ENCODE data around the gene PROSER1. TPM values are rescaled to one million over a fixed set of nuclear protein-coding genes. Genes with fewer than 3 reads are reported as not detected.

Gene PROSER1
- total and polyA plus RNA-seq, 2 of the 4 experiments (the other 2 are of a cell fraction) = 2.0 to 13.4 TPM

GRCh38 chr13:39034085-39034484 is 3.8 kb downstream of the PROSER1 start:
- Histone ChIP-seq H2BK5ac (ENCODE audit: low read depth, low read length, poor library complexity, severe bottlenecking) (no peak overlapping the region), H4K20me1 (ENCODE audit: insufficient read depth, low read length) (peaks cover 4% of the 10 kb centered on the region; the same call in 1 of the 2 replicates), H3K4ac (ENCODE audit: low read depth, low read length) (no peak overlapping the region), H3K23ac (ENCODE audit: low read depth, low read length) (no peak overlapping the region), H3K9me1 (ENCODE audit: insufficient read depth, low read length) (no peaks in the 10 kb centered on the region; the same call in 1 of the 2 replicates), H3K9ac (ENCODE audit: low read depth, low read length) (no peak overlapping the region), H2AK9ac (replicated peaks; ENCODE audit: low read depth, low read length, poor library complexity) (no peak overlapping the region), H3K79me1 (ENCODE audit: low read depth in 1 of 2, low read length in 2 of 2) (peaks cover 18 to 41% of the 10 kb centered on the region in 2 experiments), H3K14ac (replicated peaks; ENCODE audit: low read depth, low read length) (no peak overlapping the region), H3K4me3 (ENCODE audit: insufficient read depth, low read depth, low read length) (no peak overlapping the region), H4K8ac (ENCODE audit: low read depth in 2 of 2, low read length in 2 of 2) (no peak overlapping the region), H2BK15ac (ENCODE audit: low read depth, low read length) (no peak overlapping the region), H2BK20ac (ENCODE audit: low read depth, low read length) (no peak overlapping the region), H3K4me2 (ENCODE audit: low read depth, low read length) (no peak overlapping the region), H2AK5ac (ENCODE audit: low read depth, low read length) (no peak overlapping the region), H3K18ac (ENCODE audit: low read depth, low read length) (no peak overlapping the region), H3K9me3 (ENCODE audit: control insufficient read depth, insufficient read depth, low read length) (no peaks in the 10 kb centered on the region), H3K56ac (ENCODE audit: extremely low read depth, insufficient read depth, low read length) (no peak overlapping the region), H3K36me3 (ENCODE audit: control insufficient read depth, insufficient read depth, low read length) (peaks cover 2% of the 10 kb centered on the region; the same call in 1 of the 2 replicates), H2AFZ (replicated peaks; ENCODE audit: low read length, poor library complexity) (no peak overlapping the region), H3K27me3 (ENCODE audit: control insufficient read depth, insufficient read depth, low read length) (no peaks in the 10 kb centered on the region), H3K4me1 (ENCODE audit: control insufficient read depth, insufficient read depth, low read length) (peaks cover 2% of the 10 kb centered on the region; the same call in 1 of the 2 replicates), H4K91ac (ENCODE audit: insufficient read depth, low read depth, low read length) (no peak overlapping the region), H2BK120ac (ENCODE audit: low read depth, low read length) (no peak overlapping the region), H3K27ac (ENCODE audit: insufficient read depth, low read length) (no peak overlapping the region), H4K5ac (ENCODE audit: low read depth, low read length) (no peak overlapping the region)
- dilution Hi-C loops (cut with HindIII; ENCODE audit: low sequenced_read_pairs, unreplicated experiment) (no loop called here), in situ Hi-C loops (cut with MboI; ENCODE audit: low sequenced_read_pairs) (no loop called here), intact Hi-C loops (cut with micrococcal nuclease) (loop anchor here (10.0 kb wide), 1 partner anchor 381 kb away; no protein-coding TSS in a partner anchor)
- TF ChIP-seq RFX5 (IDR thresholded peaks at IDR 0.05; ENCODE audit: low read depth, low read length) (no peak), CEBPB (IDR thresholded peaks at IDR 0.05; ENCODE audit: low read depth, low read length) (no peak), RCOR1 (IDR thresholded peaks at IDR 0.05; ENCODE audit: insufficient replicate concordance, low read length) (no peak), BHLHE40 (IDR thresholded peaks at IDR 0.05; ENCODE audit: low read depth, low read length) (no peak), MAZ (IDR thresholded peaks at IDR 0.05; ENCODE audit: borderline replicate concordance, low read depth, low read length) (no peak), ELK1 (IDR thresholded peaks at IDR 0.05; ENCODE audit: borderline replicate concordance, low read depth, low read length) (no peak), RAD21 (IDR thresholded peaks at IDR 0.05; ENCODE audit: low read length) (no peak), MXI1 (IDR thresholded peaks at IDR 0.05; ENCODE audit: borderline replicate concordance, low read depth, low read length) (no peak), CHD1 (IDR thresholded peaks at IDR 0.05; ENCODE audit: low read depth, low read length) (no peak), FOS (IDR thresholded peaks at IDR 0.05; ENCODE audit: low read depth, low read length) (no peak)
- TF ChIP-seq, protein P1, sequence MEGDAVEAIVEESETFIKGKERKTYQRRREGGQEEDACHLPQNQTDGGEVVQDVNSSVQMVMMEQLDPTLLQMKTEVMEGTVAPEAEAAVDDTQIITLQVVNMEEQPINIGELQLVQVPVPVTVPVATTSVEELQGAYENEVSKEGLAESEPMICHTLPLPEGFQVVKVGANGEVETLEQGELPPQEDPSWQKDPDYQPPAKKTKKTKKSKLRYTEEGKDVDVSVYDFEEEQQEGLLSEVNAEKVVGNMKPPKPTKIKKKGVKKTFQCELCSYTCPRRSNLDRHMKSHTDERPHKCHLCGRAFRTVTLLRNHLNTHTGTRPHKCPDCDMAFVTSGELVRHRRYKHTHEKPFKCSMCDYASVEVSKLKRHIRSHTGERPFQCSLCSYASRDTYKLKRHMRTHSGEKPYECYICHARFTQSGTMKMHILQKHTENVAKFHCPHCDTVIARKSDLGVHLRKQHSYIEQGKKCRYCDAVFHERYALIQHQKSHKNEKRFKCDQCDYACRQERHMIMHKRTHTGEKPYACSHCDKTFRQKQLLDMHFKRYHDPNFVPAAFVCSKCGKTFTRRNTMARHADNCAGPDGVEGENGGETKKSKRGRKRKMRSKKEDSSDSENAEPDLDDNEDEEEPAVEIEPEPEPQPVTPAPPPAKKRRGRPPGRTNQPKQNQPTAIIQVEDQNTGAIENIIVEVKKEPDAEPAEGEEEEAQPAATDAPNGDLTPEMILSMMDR (conservative IDR thresholded peaks at IDR 0.05; ENCODE audit: low read depth, low read length) = no peak
- BruUV-seq (replicated peaks) = no TSS peak
- CTCF ChIA-PET = interaction anchor here (1.7 kb wide), 1 partner anchor 10 kb away, joined by 6 read pairs; no protein-coding TSS in a partner anchor
- POLR2A ChIA-PET (ENCODE audit: unreplicated experiment) = no interaction called here
- DNase-seq = no peak
- no peak for ATAC-seq (ENCODE audit: low read depth)
- WGBS, 2 experiments (ENCODE audit: extremely low coverage in 2 of 2, insufficient read length in 1 of 2) = no CpG with 5 or more reads among the region's 1 CpG
